SK-N-MC (cell line): ENCODE data around the gene TBL1XR1.

Experiments
- DNase-seq: peaks from one replicate; pipeline ENCODE4 v3.0.0-alpha.2; 2011; ENCODE audit warnings: low read depth, low spot score
- H3K27ac ChIP-seq: fragments of 200-600 bp; sonication (generic); 2 replicates; pipeline ENCODE4 v1.5.1; 2016; ENCODE audit warnings: mixed run types
- H3K36me3 ChIP-seq: fragments of 200-600 bp; sonication (generic); 2 replicates; pipeline ENCODE4 v1.6.1; 2017; ENCODE audit warnings: antibody characterized with exemption, low read length, mixed read lengths; ENCODE audit not compliant: insufficient read depth
- H3K4me3 ChIP-seq: fragments of 200-600 bp; sonication (generic); 2 replicates; pipeline ENCODE4 v1.5.1; 2016
- H3K9ac ChIP-seq: fragments of 200-600 bp; sonication (generic); 2 replicates; pipeline ENCODE4 v1.8.0; 2017; ENCODE audit warnings: mixed run types, mixed read lengths; ENCODE audit not compliant: insufficient read length
- H3K9me3 ChIP-seq: fragments of 200-600 bp; sonication (generic); 2 replicates; pipeline ENCODE4 v1.6.1; 2017; ENCODE audit warnings: low read depth, mild to moderate bottlenecking, antibody characterized with exemption, low read length, moderate library complexity, mixed read lengths
- EZH2 ChIP-seq: fragments of 200-600 bp; sonication (generic); IDR thresholded peaks from one replicate; pipeline ENCODE4 v1.6.1; 2017; ENCODE audit warnings: antibody characterized with exemption
- FOXP2 ChIP-seq: optimal IDR thresholded peaks from 2 replicates; pipeline ENCODE3; 2011; ENCODE audit warnings: mild to moderate bottlenecking, moderate library complexity; ENCODE audit not compliant: insufficient read depth; ENCODE audit errors: extremely low read length, control extremely low read depth
- POLR2AphosphoS5 ChIP-seq: IDR thresholded peaks from 2 replicates; pipeline ENCODE4 v1.6.1; 2012; ENCODE audit warnings: mild to moderate bottlenecking, low read depth, low read length, borderline replicate concordance

TBL1XR1 gene

GRCh38 chr3:176988795-176989194 lies 208.5 kb downstream of the TBL1XR1 start:
- TF ChIP-seq FOXP2 = no peak
- TF ChIP-seq POLR2AphosphoS5 = no peak
- no peak for TF ChIP-seq EZH2
- Histone ChIP-seq H3K4me3 (no peak overlapping the region), H3K36me3 (no peaks in the 10 kb centered on the region), H3K9me3 (no peaks in the 10 kb centered on the region), H3K9ac (peak overlapping the region; percentile 2), H3K27ac (no peak overlapping the region)
- DNase-seq = no peak

- Histone ChIP-seq H3K9me3 (no peaks in the 10 kb centered on the region), H3K27ac (no peak overlapping the region), H3K4me3 (no peak overlapping the region), H3K36me3 (no peaks in the 10 kb centered on the region), H3K9ac (peak overlapping the region; percentile 2)
- TF ChIP-seq EZH2 (no peak), FOXP2 (no peak), POLR2AphosphoS5 (no peak)
- no peak for DNase-seq
Measured at GRCh38 chr3:176987901-176988650, 209.2 kb downstream of the TBL1XR1 start.

- H3K4me3 ChIP-seq = no peak overlapping the region
- H3K27ac ChIP-seq = no peak overlapping the region
- no peaks in the 10 kb centered on the region for H3K36me3 ChIP-seq
- DNase-seq = no peak
- TF ChIP-seq EZH2 = no peak
- TF ChIP-seq POLR2AphosphoS5 = no peak
- TF ChIP-seq FOXP2 = no peak
- H3K9ac ChIP-seq = no peak overlapping the region
- H3K9me3 ChIP-seq = no peaks in the 10 kb centered on the region
Measured at GRCh38 chr3:176978441-176978840, 218.8 kb downstream of the TBL1XR1 start.

- Histone ChIP-seq H3K9ac (no peak overlapping the region), H3K4me3 (no peak overlapping the region), H3K36me3 (no peaks in the 10 kb centered on the region), H3K27ac (no peak overlapping the region), H3K9me3 (no peaks in the 10 kb centered on the region)
- TF ChIP-seq POLR2AphosphoS5 = no peak
- no peak for TF ChIP-seq FOXP2
- TF ChIP-seq EZH2 = no peak
- no peak for DNase-seq
Measured at GRCh38 chr3:176977331-176977730, 220.0 kb downstream of the TBL1XR1 start.

GRCh38 chr3:176976586-176976985 lies 220.7 kb downstream of the TBL1XR1 start:
- Histone ChIP-seq H3K9me3 (no peaks in the 10 kb centered on the region), H3K9ac (no peak overlapping the region), H3K27ac (no peak overlapping the region), H3K4me3 (no peak overlapping the region), H3K36me3 (no peaks in the 10 kb centered on the region)
- TF ChIP-seq EZH2 (no peak), POLR2AphosphoS5 (no peak), FOXP2 (no peak)
- no peak for DNase-seq

- Histone ChIP-seq H3K4me3 (no peak overlapping the region), H3K9me3 (0 out of 2 replicates have a peak, but pooled peaks cover 3% of the 10 kb centered on the region), H3K36me3 (no peaks in the 10 kb centered on the region), H3K27ac (no peak overlapping the region), H3K9ac (no peak overlapping the region)
- no peak for TF ChIP-seq FOXP2
- no peak for TF ChIP-seq EZH2
- no peak for TF ChIP-seq POLR2AphosphoS5
- no peak for DNase-seq
Measured at GRCh38 chr3:176974279-176974678, 223.0 kb downstream of the TBL1XR1 start.

GRCh38 chr3:176971613-176972174 lies 225.6 kb downstream of the TBL1XR1 start:
- Histone ChIP-seq H3K36me3 (no peaks in the 10 kb centered on the region), H3K9ac (no peak overlapping the region), H3K27ac (no peak overlapping the region), H3K4me3 (no peak overlapping the region), H3K9me3 (0 out of 2 replicates have a peak, but pooled peaks cover 3% of the 10 kb centered on the region)
- TF ChIP-seq FOXP2 (no peak), EZH2 (no peak), POLR2AphosphoS5 (no peak)
- no peak for DNase-seq

- Histone ChIP-seq H3K4me3 (no peak overlapping the region), H3K36me3 (no peaks in the 10 kb centered on the region), H3K9ac (no peak overlapping the region), H3K9me3 (0 out of 2 replicates have a peak, but pooled peaks cover 3% of the 10 kb centered on the region), H3K27ac (no peak overlapping the region)
- no peak for DNase-seq
- TF ChIP-seq EZH2 (no peak), POLR2AphosphoS5 (no peak), FOXP2 (no peak)
Measured at GRCh38 chr3:176970770-176971169, 226.5 kb downstream of the TBL1XR1 start.

GRCh38 chr3:176969506-176969905 lies 227.8 kb downstream of the TBL1XR1 start:
- TF ChIP-seq EZH2 = no peak
- no peak for TF ChIP-seq FOXP2
- no peak for TF ChIP-seq POLR2AphosphoS5
- no peak for DNase-seq
- 0 out of 2 replicates have a peak, but pooled peaks cover 3% of the 10 kb centered on the region for H3K9me3 ChIP-seq
- H3K27ac ChIP-seq = 0 out of 2 replicates have a peak overlapping the region, but pooled peaks have one; percentile 0
- no peaks in the 10 kb centered on the region for H3K36me3 ChIP-seq
- no peak overlapping the region for H3K9ac ChIP-seq
- no peak overlapping the region for H3K4me3 ChIP-seq
